Liver (tissue), 9 donors: Measurements from ENCODE around the gene SUCNR1. TPM values are rescaled to one million over a fixed set of nuclear protein-coding genes. Genes with fewer than 3 reads are reported as not detected.

Experiments
- DNase-seq: peaks from one replicate; pipeline ENCODE4 v3.0.0-alpha.2; 2017; ENCODE audit warnings: low spot score
- H3K27ac ChIP-seq, 2 donors: one replicate each; pipeline ENCODE4 v1.7.0; 2013; ENCODE audit warnings: inconsistent platforms in 2 of 2, low read length in 2 of 2, control low read depth in 1 of 2, low read depth in 1 of 2, mild to moderate bottlenecking in 1 of 2
- H3K27me3 ChIP-seq, 4 donors: one replicate each; pipeline versions ENCODE4 v1.6.1 to v1.7.0; 2013; ENCODE audit warnings: low read length in 3 of 4, inconsistent platforms in 1 of 4, mild to moderate bottlenecking in 1 of 4, moderate library complexity in 1 of 4; ENCODE audit not compliant: control insufficient read depth in 4 of 4, insufficient read depth in 4 of 4
- H3K36me3 ChIP-seq, 4 donors: one replicate each; pipeline versions ENCODE4 v1.6.1 to v1.7.0; 2013; ENCODE audit warnings: low read length in 3 of 4, mild to moderate bottlenecking in 3 of 4, low read depth in 1 of 4, moderate library complexity in 1 of 4; ENCODE audit not compliant: control insufficient read depth in 4 of 4, insufficient read depth in 3 of 4
- H3K4me1 ChIP-seq, 4 donors: one replicate each; pipeline versions ENCODE4 v1.6.1 to v1.7.0; 2013; ENCODE audit warnings: low read length in 3 of 4, mild to moderate bottlenecking in 3 of 4, moderate library complexity in 1 of 4; ENCODE audit not compliant: control insufficient read depth in 4 of 4, insufficient read depth in 4 of 4
- H3K4me3 ChIP-seq, 3 donors: one replicate each; pipeline versions ENCODE4 v1.6.1 to v1.7.0; 2013; ENCODE audit warnings: low read length in 3 of 3, control low read depth in 1 of 3, low read depth in 1 of 3, mild to moderate bottlenecking in 1 of 3
- H3K9ac ChIP-seq, 2 donors: one replicate each; pipeline ENCODE4 v1.7.0; 2013; ENCODE audit warnings: low read length in 2 of 2, mild to moderate bottlenecking in 2 of 2, moderate library complexity in 2 of 2, control low read depth in 1 of 2, low read depth in 1 of 2
- H3K9me3 ChIP-seq, 4 donors: one replicate each; pipeline versions ENCODE4 v1.6.1 to v1.7.0; 2013; ENCODE audit warnings: low read length in 3 of 4; ENCODE audit not compliant: control insufficient read depth in 4 of 4
- CTCF ChIP-seq: fragments of 150-350 bp; IDR thresholded peaks from 2 replicates; pipeline ENCODE4 v1.5.1; 2017; ENCODE audit warnings: improper control_type of control experiment, low read depth, low read length; ENCODE audit not compliant: missing input control
- EGR1 ChIP-seq, 2 donors: IDR thresholded peaks; 2 replicates each; pipeline ENCODE4 v1.6.1; 2016 to 2018; ENCODE audit warnings: antibody characterized with exemption in 2 of 2, low read depth in 2 of 2
- FOXA1 ChIP-seq: IDR thresholded peaks from 2 replicates; pipeline ENCODE4 v1.6.1; 2016; ENCODE audit warnings: antibody characterized with exemption
- HNF4A ChIP-seq, 2 donors: conservative IDR thresholded peaks; 2 replicates each; pipeline ENCODE4 v1.6.1; 2016; ENCODE audit warnings: antibody characterized with exemption in 2 of 2, mild to moderate bottlenecking in 2 of 2
- HNF4G ChIP-seq: IDR thresholded peaks from 2 replicates; pipeline ENCODE4 v1.6.1; 2016; ENCODE audit warnings: antibody characterized with exemption
- JUND ChIP-seq, 2 donors: IDR thresholded peaks; 2 replicates each; pipeline ENCODE4 v1.6.1; 2016; ENCODE audit warnings: antibody characterized with exemption in 2 of 2
- MAX ChIP-seq: IDR thresholded peaks from 2 replicates; pipeline ENCODE4 v1.6.1; 2016; ENCODE audit warnings: antibody characterized with exemption
- NR2F2 ChIP-seq: IDR thresholded peaks from 2 replicates; pipeline ENCODE4 v1.6.1; 2016; ENCODE audit warnings: antibody characterized with exemption
- RAD21 ChIP-seq, 2 donors: IDR thresholded peaks; 2 replicates each; pipeline ENCODE4 v1.6.1; 2016; ENCODE audit warnings: antibody characterized with exemption in 2 of 2, mild to moderate bottlenecking in 2 of 2
- RXRA ChIP-seq, 2 donors: IDR thresholded peaks; 2 replicates each; pipeline ENCODE4 v1.6.1; 2017 to 2018; ENCODE audit warnings: antibody characterized with exemption in 2 of 2, mild to moderate bottlenecking in 1 of 2
- SP1 ChIP-seq: IDR thresholded peaks from 2 replicates; pipeline ENCODE4 v1.6.1; 2018; ENCODE audit warnings: antibody characterized with exemption, mild to moderate bottlenecking
- TAF1 ChIP-seq: conservative IDR thresholded peaks from 2 replicates; pipeline ENCODE4 v1.6.1; 2016; ENCODE audit warnings: antibody characterized with exemption, mild to moderate bottlenecking
- YY1 ChIP-seq: IDR thresholded peaks from 2 replicates; pipeline ENCODE4 v1.6.1; 2016; ENCODE audit warnings: antibody characterized with exemption, mild to moderate bottlenecking
- WGBS: extraction: QIAGEN DNeasy Blood & Tissue Kit; methylation state at CpG from one replicate; pipeline ENCODE4 v1.1.7; 2013; 5-methylcytosine and 5-hydroxymethylcytosine counted together
- polyA plus RNA-seq, 2 donors: library from polyadenylated mRNA; stranded (reverse) in 1 of 2; unstranded in 1 of 2; fragments of 200-250 nt in 1 of 2; fragments of >200 nt in 1 of 2; fragmentation: Nextera tagmentation in 1 of 2; extraction: Ambion mirVana in 1 of 2; gene quantifications; one replicate each; pipeline versions ENCODE4 v1.2.1 to v1.2.3, GENCODE V29; 2013 to 2015
- total RNA-seq, 2 donors: library from RNA; depleted of rRNA; stranded (reverse); fragments of >200 nt; gene quantifications; one replicate each; pipeline ENCODE4 v1.2.3, GENCODE V29; 2014
- TF ChIP-seq, protein P1 (sequence below): IDR thresholded peaks from 2 replicates; pipeline ENCODE4 v1.6.1; 2016; ENCODE audit warnings: antibody characterized with exemption
- TF ChIP-seq, protein P2 (sequence below): IDR thresholded peaks from 2 replicates; pipeline ENCODE4 v1.6.1; 2016; ENCODE audit warnings: antibody characterized with exemption, mild to moderate bottlenecking
- TF ChIP-seq, protein P3 (sequence below): IDR thresholded peaks from 2 replicates; pipeline ENCODE4 v1.6.1; 2016; ENCODE audit warnings: antibody characterized with exemption
- donor health status: healthy.
- donor health status: healthy.
- donor health status: healthy.
- donor health status: healthy.
- donor health status: healthy.

SUCNR1 gene
- total and polyA plus RNA-seq, 4 donors = 1.3 to 7.1 (median 3.5) TPM

- H3K36me3 ChIP-seq = no peaks in the 10 kb centered on the region
- no peak for TF ChIP-seq JUND (IDR thresholded peaks at IDR 0.05)
- TF ChIP-seq, protein P1, sequence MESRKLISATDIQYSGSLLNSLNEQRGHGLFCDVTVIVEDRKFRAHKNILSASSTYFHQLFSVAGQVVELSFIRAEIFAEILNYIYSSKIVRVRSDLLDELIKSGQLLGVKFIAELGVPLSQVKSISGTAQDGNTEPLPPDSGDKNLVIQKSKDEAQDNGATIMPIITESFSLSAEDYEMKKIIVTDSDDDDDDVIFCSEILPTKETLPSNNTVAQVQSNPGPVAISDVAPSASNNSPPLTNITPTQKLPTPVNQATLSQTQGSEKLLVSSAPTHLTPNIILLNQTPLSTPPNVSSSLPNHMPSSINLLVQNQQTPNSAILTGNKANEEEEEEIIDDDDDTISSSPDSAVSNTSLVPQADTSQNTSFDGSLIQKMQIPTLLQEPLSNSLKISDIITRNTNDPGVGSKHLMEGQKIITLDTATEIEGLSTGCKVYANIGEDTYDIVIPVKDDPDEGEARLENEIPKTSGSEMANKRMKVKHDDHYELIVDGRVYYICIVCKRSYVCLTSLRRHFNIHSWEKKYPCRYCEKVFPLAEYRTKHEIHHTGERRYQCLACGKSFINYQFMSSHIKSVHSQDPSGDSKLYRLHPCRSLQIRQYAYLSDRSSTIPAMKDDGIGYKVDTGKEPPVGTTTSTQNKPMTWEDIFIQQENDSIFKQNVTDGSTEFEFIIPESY = no peak
- TF ChIP-seq YY1 = no peak
- no peak for TF ChIP-seq TAF1
- TF ChIP-seq HNF4A (conservative IDR thresholded peaks at IDR 0.05) = no peak
- TF ChIP-seq SP1 = no peak
- no peak for TF ChIP-seq NR2F2
- no peak for TF ChIP-seq MAX
- TF ChIP-seq RAD21 (IDR thresholded peaks at IDR 0.05) = no peak
- TF ChIP-seq CTCF = no peak
- no peak for TF ChIP-seq HNF4G
- DNase-seq = no peak
- whole genome bisulfite sequencing = 69% methylated on average over 3 of the region's 3 CpGs
- no peaks in the 10 kb centered on the region for H3K9me3 ChIP-seq
- H3K4me1 ChIP-seq = peaks cover 0 to 2% (median under 1%) of the 10 kb centered on the region in 4 donors
- no peak overlapping the region for H3K4me3 ChIP-seq
- no peak overlapping the region for H3K27ac ChIP-seq
- no peak overlapping the region for H3K9ac ChIP-seq
- H3K27me3 ChIP-seq = no peaks in the 10 kb centered on the region
Observed at GRCh38 chr3:151879679-151880415, 6.4 kb downstream of the SUCNR1 start.

GRCh38 chr3:151880416-151880690, 6.9 kb downstream of the SUCNR1 start:
- Histone ChIP-seq H3K27me3 (no peaks in the 10 kb centered on the region), H3K4me1 (peaks cover 0 to 2% (median under 1%) of the 10 kb centered on the region in 4 donors), H3K36me3 (no peaks in the 10 kb centered on the region), H3K9me3 (no peaks in the 10 kb centered on the region), H3K27ac (no peak overlapping the region), H3K4me3 (no peak overlapping the region), H3K9ac (no peak overlapping the region)
- 93% methylated on average over 2 of the region's 2 CpGs for WGBS
- no peak for DNase-seq
- TF ChIP-seq HNF4A (conservative IDR thresholded peaks at IDR 0.05) (no peak), RXRA (IDR thresholded peaks at IDR 0.05) (no peak)

- H3K36me3 ChIP-seq = no peaks in the 10 kb centered on the region
- no peak overlapping the region for H3K4me3 ChIP-seq
- H3K4me1 ChIP-seq = peaks cover 0 to 2% (median under 1%) of the 10 kb centered on the region in 4 donors
- WGBS = 92% methylated on average over 6 of the region's 6 CpGs
- no peak overlapping the region for H3K9ac ChIP-seq
- no peak for DNase-seq
- H3K27ac ChIP-seq = no peak overlapping the region
- no peaks in the 10 kb centered on the region for H3K9me3 ChIP-seq
- H3K27me3 ChIP-seq = no peaks in the 10 kb centered on the region
- no peak for TF ChIP-seq NR2F2
- no peak for TF ChIP-seq CTCF
- TF ChIP-seq, protein P1 = no peak
- TF ChIP-seq, protein P2, sequence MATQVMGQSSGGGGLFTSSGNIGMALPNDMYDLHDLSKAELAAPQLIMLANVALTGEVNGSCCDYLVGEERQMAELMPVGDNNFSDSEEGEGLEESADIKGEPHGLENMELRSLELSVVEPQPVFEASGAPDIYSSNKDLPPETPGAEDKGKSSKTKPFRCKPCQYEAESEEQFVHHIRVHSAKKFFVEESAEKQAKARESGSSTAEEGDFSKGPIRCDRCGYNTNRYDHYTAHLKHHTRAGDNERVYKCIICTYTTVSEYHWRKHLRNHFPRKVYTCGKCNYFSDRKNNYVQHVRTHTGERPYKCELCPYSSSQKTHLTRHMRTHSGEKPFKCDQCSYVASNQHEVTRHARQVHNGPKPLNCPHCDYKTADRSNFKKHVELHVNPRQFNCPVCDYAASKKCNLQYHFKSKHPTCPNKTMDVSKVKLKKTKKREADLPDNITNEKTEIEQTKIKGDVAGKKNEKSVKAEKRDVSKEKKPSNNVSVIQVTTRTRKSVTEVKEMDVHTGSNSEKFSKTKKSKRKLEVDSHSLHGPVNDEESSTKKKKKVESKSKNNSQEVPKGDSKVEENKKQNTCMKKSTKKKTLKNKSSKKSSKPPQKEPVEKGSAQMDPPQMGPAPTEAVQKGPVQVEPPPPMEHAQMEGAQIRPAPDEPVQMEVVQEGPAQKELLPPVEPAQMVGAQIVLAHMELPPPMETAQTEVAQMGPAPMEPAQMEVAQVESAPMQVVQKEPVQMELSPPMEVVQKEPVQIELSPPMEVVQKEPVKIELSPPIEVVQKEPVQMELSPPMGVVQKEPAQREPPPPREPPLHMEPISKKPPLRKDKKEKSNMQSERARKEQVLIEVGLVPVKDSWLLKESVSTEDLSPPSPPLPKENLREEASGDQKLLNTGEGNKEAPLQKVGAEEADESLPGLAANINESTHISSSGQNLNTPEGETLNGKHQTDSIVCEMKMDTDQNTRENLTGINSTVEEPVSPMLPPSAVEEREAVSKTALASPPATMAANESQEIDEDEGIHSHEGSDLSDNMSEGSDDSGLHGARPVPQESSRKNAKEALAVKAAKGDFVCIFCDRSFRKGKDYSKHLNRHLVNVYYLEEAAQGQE = no peak
- no peak for TF ChIP-seq EGR1 (IDR thresholded peaks at IDR 0.05; ENCODE audit: low read depth in 2 of 2)
- TF ChIP-seq, protein P3, sequence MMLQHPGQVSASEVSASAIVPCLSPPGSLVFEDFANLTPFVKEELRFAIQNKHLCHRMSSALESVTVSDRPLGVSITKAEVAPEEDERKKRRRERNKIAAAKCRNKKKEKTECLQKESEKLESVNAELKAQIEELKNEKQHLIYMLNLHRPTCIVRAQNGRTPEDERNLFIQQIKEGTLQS = no peak
- no peak for TF ChIP-seq FOXA1
Observed at GRCh38 chr3:151881137-151881536, 7.7 kb downstream of the SUCNR1 start.
